Measurements from ENCODE around the gene GINS2.
A peak's percentile ranks its signal among the peaks of the same experiment; 100 is the strongest.

The GINS2 gene

GRCh38 chr16:85699628-85700027 lies 10.9 kb upstream of the GINS2 start:
- no peak overlapping the region for H3K27ac ChIP-seq
- H3K27me3 ChIP-seq (replicated peaks), result no peaks in the 10 kb centered on the region
- in situ Hi-C loops (cut with HindIII; ENCODE audit: low pct_ligation_motif_present, low sequenced_read_pairs), result no loop called here
- peak; percentile 69 for DNase-seq
- no peak overlapping the region for H3K4me3 ChIP-seq (ENCODE audit: low read depth, low read length)
- no peaks in the 10 kb centered on the region for H3K36me3 ChIP-seq (replicated peaks)
- no peak for TF ChIP-seq CTCF (IDR thresholded peaks at IDR 0.05; ENCODE audit: low read depth, low read length, missing control alignments)

GRCh38 chr16:85698935-85699558 lies 10.3 kb upstream of the GINS2 start:
- Histone ChIP-seq H3K27ac (no peak overlapping the region), H3K27me3 (replicated peaks) (no peaks in the 10 kb centered on the region), H3K4me3 (ENCODE audit: low read depth, low read length) (no peak overlapping the region), H3K36me3 (replicated peaks) (no peaks in the 10 kb centered on the region)
- peak; percentile 8 for TF ChIP-seq CTCF (IDR thresholded peaks at IDR 0.05; ENCODE audit: low read depth, low read length, missing control alignments)
- DNase-seq, result no peak
- in situ Hi-C loops (cut with HindIII; ENCODE audit: low pct_ligation_motif_present, low sequenced_read_pairs), result no loop called here

- H3K27ac ChIP-seq, result no peak overlapping the region
- H3K27me3 ChIP-seq (replicated peaks), result no peaks in the 10 kb centered on the region
- no peak for TF ChIP-seq CTCF (IDR thresholded peaks at IDR 0.05; ENCODE audit: low read depth, low read length, missing control alignments)
- no peaks in the 10 kb centered on the region for H3K36me3 ChIP-seq (replicated peaks)
- no peak for DNase-seq
- no peak overlapping the region for H3K4me3 ChIP-seq (ENCODE audit: low read depth, low read length)
- in situ Hi-C loops (cut with HindIII; ENCODE audit: low pct_ligation_motif_present, low sequenced_read_pairs), result no loop called here
These were observed 9.7 kb upstream of the GINS2 start for GRCh38 chr16:85698459-85698891.

GRCh38 chr16:85697431-85697830 lies 8.7 kb upstream of the GINS2 start:
- Histone ChIP-seq H3K36me3 (replicated peaks) (no peaks in the 10 kb centered on the region), H3K27me3 (replicated peaks) (no peaks in the 10 kb centered on the region), H3K27ac (no peak overlapping the region), H3K4me3 (ENCODE audit: low read depth, low read length) (no peak overlapping the region)
- no peak for TF ChIP-seq CTCF (IDR thresholded peaks at IDR 0.05; ENCODE audit: low read depth, low read length, missing control alignments)
- no peak for DNase-seq
- in situ Hi-C loops (cut with HindIII; ENCODE audit: low pct_ligation_motif_present, low sequenced_read_pairs), result no loop called here

- no peak overlapping the region for H3K27ac ChIP-seq
- TF ChIP-seq CTCF (IDR thresholded peaks at IDR 0.05; ENCODE audit: low read depth, low read length, missing control alignments), result no peak
- in situ Hi-C loops (cut with HindIII; ENCODE audit: low pct_ligation_motif_present, low sequenced_read_pairs), result no loop called here
These were observed 8.0 kb upstream of the GINS2 start for GRCh38 chr16:85696781-85697180.

More at GRCh38 chr16:85696781-85697180, 8.0 kb upstream of the GINS2 start:
- H3K4me3 ChIP-seq (ENCODE audit: low read depth, low read length), result no peak overlapping the region
- no peak for DNase-seq
- no peaks in the 10 kb centered on the region for H3K27me3 ChIP-seq (replicated peaks)
- no peaks in the 10 kb centered on the region for H3K36me3 ChIP-seq (replicated peaks)

All from brain microvascular endothelial cell (primary cell).